HepG2 (cell line): ENCODE results near the gene POU2F1. TPM values are rescaled to one million over a fixed set of nuclear protein-coding genes. Genes with fewer than 3 reads are reported as not detected.

Experiments
- AKNA ChIP-seq: sonication (generic); formaldehyde crosslinking; IDR thresholded peaks from 2 replicates; pipeline ENCODE4 v1.4.0; 2020; ENCODE audit warnings: missing genetic modification reagents, borderline replicate concordance
- FOXA3 ChIP-seq: IDR thresholded peaks from 2 replicates; pipeline ENCODE4 v1.6.1; 2016; ENCODE audit warnings: missing genetic modification reagents, missing compliant biosample characterization
- FUBP1 ChIP-seq: sonication (generic); formaldehyde crosslinking; IDR thresholded peaks from 2 replicates; pipeline ENCODE4 v1.5.1; 2020; ENCODE audit warnings: missing genetic modification reagents, mild to moderate bottlenecking, borderline replicate concordance
- HES4 ChIP-seq: sonication (generic); formaldehyde crosslinking; IDR thresholded peaks from 2 replicates; pipeline ENCODE4 v1.9.0; 2021; ENCODE audit warnings: mild to moderate bottlenecking, missing genetic modification reagents, borderline replicate concordance
- JUNB ChIP-seq: sonication (generic); formaldehyde crosslinking; IDR thresholded peaks from 2 replicates; pipeline ENCODE4 v1.8.0; 2022; ENCODE audit warnings: missing genetic modification reagents, mild to moderate bottlenecking, borderline replicate concordance
- KDM3A ChIP-seq: IDR thresholded peaks from 2 replicates; pipeline ENCODE4 v1.6.1; 2018; ENCODE audit warnings: low read depth, missing compliant biosample characterization
- KDM5A ChIP-seq: fragments of 200-600 bp; sonication (generic); IDR thresholded peaks from 2 replicates; pipeline ENCODE4 v1.7.0; 2018; ENCODE audit warnings: antibody characterized with exemption, mild to moderate bottlenecking, low read length, borderline replicate concordance
- RERE ChIP-seq: IDR thresholded peaks from 2 replicates; pipeline ENCODE4 v1.6.1; 2016; ENCODE audit warnings: low read depth, missing genetic modification reagents, missing compliant biosample characterization
- RFX1 ChIP-seq: fragments of 450-650 bp; IDR thresholded peaks from 2 replicates; pipeline ENCODE4 v1.6.1; 2017
- RFX3 ChIP-seq: IDR thresholded peaks from 2 replicates; pipeline ENCODE4 v1.6.1; 2016; ENCODE audit warnings: missing biosample characterization, missing genetic modification reagents
- ZNF572 ChIP-seq: sonication (generic); formaldehyde crosslinking; IDR thresholded peaks from 2 replicates; pipeline ENCODE4 v1.5.1; 2020; ENCODE audit warnings: mild to moderate bottlenecking, missing genetic modification reagents
- ZNF576 ChIP-seq: sonication (generic); formaldehyde crosslinking; IDR thresholded peaks from 2 replicates; pipeline ENCODE4 v1.4.0; 2020; ENCODE audit warnings: mild to moderate bottlenecking, missing genetic modification reagents
- ZNF768 ChIP-seq: sonication (generic); formaldehyde crosslinking; IDR thresholded peaks from 2 replicates; pipeline ENCODE4 v1.4.0; 2020; ENCODE audit warnings: missing genetic modification reagents
- ZNF784 ChIP-seq: sonication (generic); formaldehyde crosslinking; IDR thresholded peaks from 2 replicates; pipeline ENCODE4 v1.5.1; 2020; ENCODE audit warnings: missing genetic modification reagents, mild to moderate bottlenecking, borderline replicate concordance
- ZSCAN30 ChIP-seq: sonication (generic); formaldehyde crosslinking; IDR thresholded peaks from 2 replicates; pipeline ENCODE4 v1.5.0; 2020; ENCODE audit warnings: mild to moderate bottlenecking, missing genetic modification reagents
- polyA plus RNA-seq, 8 experiments: library from polyadenylated mRNA; depleted of rRNA in 3 of 8; stranded (reverse) in 7 of 8; unstranded in 1 of 8; fragments of >200 nt; fragmentation: Illumina TruSeq in 4 of 8; extraction: Trizol in 4 of 8; gene quantifications; 2 replicates each; pipeline versions ENCODE4 v1.2.1 to v1.2.3, GENCODE V29; 2011 to 2016; ENCODE audit warnings: low read depth in 4 of 8, missing spikeins in 1 of 8, mixed read lengths in 1 of 8; ENCODE audit not compliant: insufficient read depth in 1 of 8
- total RNA-seq, 5 experiments: library from RNA; depleted of rRNA; stranded (reverse); fragments of >200 nt; fragmentation: Illumina TruSeq; extraction: Trizol; gene quantifications; 2 replicates each; pipeline ENCODE4 v1.2.3, GENCODE V29; 2016; ENCODE audit warnings: low read depth in 1 of 5

POU2F1 gene
- total and polyA plus RNA-seq, 2 of the 13 experiments (the other 11 are each of a cell fraction or from before 2014, with no cell fraction given) = 10.2 to 13.0 TPM

- no peak for TF ChIP-seq AKNA
- TF ChIP-seq JUNB (CRISPR knock-in tag) = no peak
- no peak for TF ChIP-seq HES4
- no peak for TF ChIP-seq FUBP1
- TF ChIP-seq KDM3A (CRISPR knock-in tag) = no peak
- no peak for TF ChIP-seq ZNF784 (CRISPR knock-in tag)
- TF ChIP-seq RFX1 = no peak
- TF ChIP-seq ZNF572 (CRISPR knock-in tag) = no peak
- no peak for TF ChIP-seq KDM5A
- no peak for TF ChIP-seq RERE (CRISPR knock-in tag)
- TF ChIP-seq ZNF768 (CRISPR knock-in tag) = no peak
- TF ChIP-seq FOXA3 (CRISPR knock-in tag) = no peak
- no peak for TF ChIP-seq ZNF576 (CRISPR knock-in tag)
- TF ChIP-seq ZSCAN30 (CRISPR knock-in tag) = no peak
- TF ChIP-seq RFX3 (CRISPR knock-in tag) = no peak
Measured at GRCh38 chr1:167220537-167221125, at the start of gene POU2F1 (continued).
